ENCODE data around the gene MTOR.

- TF ChIP-seq CTCF (IDR thresholded peaks at IDR 0.05): no peak
- no peak for TF ChIP-seq POLR2A (IDR thresholded peaks at IDR 0.05)
Measured at GRCh38 chr1:11229203-11229602, 33.1 kb downstream of the MTOR start.
